HUES64 (cell line): ENCODE results near the gene PRMT1.
A peak's percentile ranks its signal among the peaks of the same experiment; 100 is the strongest.

Experiments
- H3K27ac ChIP-seq: 2 replicates; pipeline ENCODE4 v1.7.0; 2013; ENCODE audit warnings: low read depth, low read length, inconsistent platforms
- H3K27me3 ChIP-seq: 2 replicates; pipeline ENCODE4 v1.6.1; 2013; ENCODE audit warnings: mild to moderate bottlenecking, low read length; ENCODE audit not compliant: insufficient read depth
- H3K36me3 ChIP-seq: 2 replicates; pipeline ENCODE4 v1.6.1; 2013; ENCODE audit warnings: mild to moderate bottlenecking, low read length; ENCODE audit not compliant: insufficient read depth
- H3K4me1 ChIP-seq: 2 replicates; pipeline ENCODE4 v1.6.1; 2013; ENCODE audit warnings: mild to moderate bottlenecking, low read length, moderate library complexity; ENCODE audit not compliant: insufficient read depth
- H3K4me3 ChIP-seq: 2 replicates; pipeline ENCODE4 v1.5.1; 2013; ENCODE audit warnings: mild to moderate bottlenecking, low read length, moderate library complexity
- H3K9ac ChIP-seq: 2 replicates; pipeline ENCODE4 v1.6.1; 2013; ENCODE audit warnings: mild to moderate bottlenecking, low read depth, low read length
- H3K9me3 ChIP-seq: 2 replicates; pipeline ENCODE4 v1.6.1; 2013; ENCODE audit warnings: low read depth, low read length; ENCODE audit not compliant: insufficient read depth
- WGBS: fragments of 150-250, 120-280 bp; methylation state at CpG from one replicate; pipeline ENCODE4 v1.1.7; 2013; ENCODE audit warnings: missing lambda C conversion rate; 5-methylcytosine and 5-hydroxymethylcytosine counted together

PRMT1 gene

DNA sequence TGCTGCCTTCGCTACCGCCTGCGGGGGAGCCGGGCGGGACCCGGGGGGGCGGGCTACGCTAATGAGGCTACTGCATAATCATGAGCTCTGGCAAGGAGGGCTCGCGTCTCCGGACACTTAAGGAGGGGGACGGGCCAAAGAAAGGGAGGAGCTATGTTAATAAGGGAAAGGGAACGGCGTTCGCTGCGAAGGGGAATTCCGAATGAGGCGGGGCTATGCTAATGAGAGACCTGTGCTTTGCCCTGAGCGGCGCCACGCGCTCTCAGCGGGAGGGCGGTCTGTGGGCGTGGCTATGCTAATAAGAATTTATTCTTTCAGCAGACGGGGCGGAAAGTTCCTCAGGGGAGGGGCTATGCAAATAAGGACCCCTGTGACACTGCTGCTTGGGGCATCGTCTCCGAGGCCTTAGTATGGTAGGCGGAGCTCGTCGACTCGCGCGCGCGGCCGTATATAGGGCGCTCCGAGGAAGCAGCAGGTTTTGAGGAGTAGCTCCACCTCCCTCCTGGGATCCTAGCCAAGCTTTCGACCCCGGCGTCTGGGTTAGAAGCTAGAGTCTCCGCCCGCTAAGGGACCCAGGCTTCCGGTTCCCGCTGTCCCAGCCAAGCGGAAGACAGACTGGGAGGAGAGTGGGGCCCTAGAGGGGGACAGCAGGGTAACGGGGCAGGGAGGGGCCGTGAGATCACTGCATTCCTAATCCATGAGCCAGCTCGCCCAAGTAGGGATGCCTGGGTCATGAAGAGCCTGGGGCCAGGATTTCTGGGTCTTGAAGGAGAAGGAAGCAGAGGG, 36.8 kb upstream of the PRMT1 start, which contains the start of gene RRAS:
RRAS (minus strand) TSS at position 31 of the 786 bp plus-strand sequence. CDS start 45 bp downstream, outside the sequence.
- Histone ChIP-seq H3K36me3 (peaks cover 7% of the 10 kb centered on the region; the same call in 1 of the 2 replicates), H3K9ac (peak within 1 kb of the TSS; percentile 96), H3K27me3 (no peaks in the 10 kb centered on the region), H3K9me3 (no peaks in the 10 kb centered on the region), H3K27ac (peak within 1 kb of the TSS; percentile 98), H3K4me3 (peak within 1 kb of the TSS; percentile 68), H3K4me1 (peaks cover 13% of the 10 kb centered on the region)
- under 1% methylated on average over 51 of the region's 51 CpGs for WGBS

DNA sequence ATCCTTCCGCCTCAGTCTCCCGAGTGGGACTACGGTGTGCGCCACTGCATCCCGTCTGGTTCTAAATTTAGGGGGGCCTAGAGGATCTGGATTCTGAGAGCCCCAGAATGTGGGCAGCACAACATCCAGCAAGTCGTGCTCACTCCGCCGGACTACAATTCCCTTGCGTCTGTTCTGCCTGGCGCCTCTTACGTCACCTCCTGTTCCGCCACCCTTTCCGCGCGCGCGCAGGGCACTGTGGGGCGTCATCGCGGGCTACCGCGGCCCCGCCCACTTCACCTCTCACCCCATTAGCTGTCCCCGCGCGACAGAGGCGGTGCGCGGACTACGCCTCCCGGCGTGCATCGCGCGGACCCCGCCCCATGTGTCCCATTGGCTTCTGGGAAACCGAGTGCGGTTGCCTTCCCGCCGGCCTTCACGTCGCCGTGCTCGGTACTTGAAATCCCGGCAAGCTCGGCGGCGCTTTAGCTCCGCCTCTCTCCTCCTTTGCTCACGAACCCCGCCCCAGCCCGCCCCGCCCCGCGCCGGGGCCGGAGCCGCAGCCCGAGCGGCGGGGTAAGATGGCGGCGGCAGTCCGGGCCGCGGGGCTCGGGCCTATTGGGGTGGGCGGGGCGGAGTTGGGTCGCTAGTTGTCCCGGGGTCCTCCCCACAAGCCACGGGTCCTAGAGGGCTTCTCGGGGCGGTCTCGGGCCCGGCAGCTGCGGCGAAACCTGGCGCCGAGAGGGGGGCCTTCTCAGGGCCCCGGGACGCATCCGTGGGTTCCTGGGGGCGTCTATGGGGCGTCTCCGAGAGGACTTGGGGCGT, 35.2 kb upstream of the PRMT1 start, which contains the start of gene SCAF1:
SCAF1 (plus strand) TSS at position 522 of the 804 bp plus-strand sequence. CDS start 2,818 bp downstream, outside the sequence.
- Histone ChIP-seq H3K9ac (peak within 1 kb of the TSS; percentile 96), H3K27ac (peak within 1 kb of the TSS; percentile 98), H3K4me3 (peak within 1 kb of the TSS; percentile 76), H3K4me1 (peaks cover 13% of the 10 kb centered on the region), H3K36me3 (peaks cover 21% of the 10 kb centered on the region), H3K27me3 (no peaks in the 10 kb centered on the region), H3K9me3 (no peaks in the 10 kb centered on the region)
- under 1% methylated on average over 87 of the region's 87 CpGs for WGBS

DNA sequence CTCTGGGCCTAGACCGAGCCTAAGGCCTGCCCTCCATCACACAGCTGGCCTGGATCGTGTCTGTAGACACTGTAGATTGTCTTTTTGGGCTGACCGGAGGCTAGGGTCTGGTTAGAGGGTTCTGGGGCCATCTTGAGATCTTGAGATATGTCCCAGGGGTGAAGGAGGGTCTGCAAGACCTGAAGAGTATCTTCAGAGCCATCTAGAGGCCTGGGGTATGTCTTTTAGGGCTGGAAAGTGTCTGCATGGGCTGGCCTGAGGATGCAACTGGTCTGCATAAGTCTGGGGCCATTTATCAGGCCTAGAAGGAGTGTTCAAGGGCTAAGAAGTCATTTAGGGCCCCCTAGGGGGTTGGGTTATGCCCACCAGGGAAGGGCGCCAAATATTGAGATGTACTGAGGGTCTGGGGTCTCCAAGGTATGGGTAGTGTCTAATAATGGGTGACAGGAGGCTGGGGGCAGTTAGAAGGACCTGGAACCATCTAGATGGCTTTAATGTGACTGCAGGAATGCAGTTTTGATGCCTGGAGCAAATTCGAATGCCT, 34.5 kb upstream of the PRMT1 start:
- Histone ChIP-seq H3K4me1 (peaks cover 13% of the 10 kb centered on the region), H3K9me3 (no peaks in the 10 kb centered on the region), H3K9ac (peak overlapping the region; percentile 94), H3K36me3 (peaks cover 28% of the 10 kb centered on the region), H3K27me3 (no peaks in the 10 kb centered on the region), H3K4me3 (peak overlapping the region; percentile 76), H3K27ac (peak overlapping the region; percentile 86)
- WGBS, result 12% methylated on average over 5 of the region's 5 CpGs

DNA sequence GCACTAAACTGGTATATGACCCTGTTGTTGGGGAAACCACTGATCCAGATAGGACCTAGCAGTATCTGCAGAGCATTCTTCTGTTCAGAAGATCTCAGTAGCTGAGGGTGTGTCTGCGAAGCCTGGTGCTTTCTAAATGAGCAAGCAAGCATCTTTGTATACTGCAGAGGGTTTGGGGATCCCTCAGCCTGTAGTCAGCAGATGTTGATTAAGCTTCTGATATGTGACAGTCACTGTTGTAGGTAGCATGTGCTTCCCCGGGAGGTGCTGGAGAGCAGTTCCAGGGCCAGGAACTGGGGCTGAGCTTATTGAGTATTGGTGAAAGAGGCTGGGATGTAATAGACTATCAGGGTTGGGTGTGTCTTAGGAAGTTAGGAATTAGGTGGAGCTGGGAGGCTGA, 33.6 kb upstream of the PRMT1 start:
- no peak overlapping the region for H3K27ac ChIP-seq
- H3K9ac ChIP-seq, result no peak overlapping the region
- H3K36me3 ChIP-seq, result peaks cover 35% of the 10 kb centered on the region
- 91% methylated on average over 2 of the region's 2 CpGs for WGBS
- no peaks in the 10 kb centered on the region for H3K9me3 ChIP-seq
- H3K27me3 ChIP-seq, result no peaks in the 10 kb centered on the region
- H3K4me3 ChIP-seq, result peak overlapping the region; percentile 76
- H3K4me1 ChIP-seq, result peaks cover 11% of the 10 kb centered on the region

DNA sequence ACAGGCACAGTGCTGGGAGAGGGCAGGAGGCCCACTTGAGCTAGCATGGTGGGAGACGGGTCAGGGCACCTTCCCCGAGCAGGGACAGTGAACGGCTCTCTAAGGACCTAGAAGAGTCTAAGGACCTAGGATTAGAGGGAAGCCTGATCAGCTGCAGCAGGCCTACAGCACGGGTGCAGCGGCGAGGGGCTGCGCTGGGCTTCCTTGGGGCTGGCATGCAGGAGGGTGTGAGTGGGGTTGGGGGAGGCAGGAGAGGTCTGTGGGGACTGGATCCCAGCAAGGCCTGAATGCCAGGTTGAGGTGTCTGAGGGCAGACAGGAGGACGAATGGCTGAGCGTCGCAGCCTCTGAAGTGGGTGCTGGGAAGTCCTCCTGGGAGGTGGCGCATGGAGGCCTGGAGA, 31.5 kb upstream of the PRMT1 start:
- WGBS, result 97% methylated on average over 11 of the region's 11 CpGs

DNA sequence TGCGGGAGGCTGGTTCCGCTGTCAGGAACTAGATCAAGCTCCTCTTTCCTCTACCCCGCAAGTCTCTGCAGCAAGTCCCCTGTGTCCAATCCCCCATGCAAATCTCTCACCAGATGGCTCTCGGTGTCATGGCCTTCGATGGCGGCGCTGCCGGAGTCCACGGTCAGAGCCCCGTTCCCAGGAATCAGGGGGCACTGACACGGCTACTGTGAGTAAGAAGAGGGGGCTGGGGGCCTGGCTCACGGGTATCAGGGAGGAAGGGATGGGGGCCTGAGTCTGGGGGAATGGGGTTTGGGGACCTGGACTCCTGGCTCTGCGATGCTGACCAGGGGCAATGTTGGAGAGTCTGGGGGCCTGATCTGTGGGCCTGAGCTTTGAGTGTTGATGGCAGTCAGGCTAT, 31.1 kb upstream of the PRMT1 start:
- Histone ChIP-seq H3K9ac (no peak overlapping the region), H3K27me3 (no peaks in the 10 kb centered on the region), H3K9me3 (no peaks in the 10 kb centered on the region), H3K36me3 (peaks cover 54% of the 10 kb centered on the region), H3K27ac (no peak overlapping the region), H3K4me1 (peaks cover 8% of the 10 kb centered on the region), H3K4me3 (no peak overlapping the region)
- WGBS, result 95% methylated on average over 13 of the region's 13 CpGs

More for the DNA sequence above, 31.5 kb upstream of the PRMT1 start:
- H3K9me3 ChIP-seq, result no peaks in the 10 kb centered on the region
- H3K36me3 ChIP-seq, result peaks cover 53% of the 10 kb centered on the region
- peaks cover 8% of the 10 kb centered on the region for H3K4me1 ChIP-seq
- H3K27me3 ChIP-seq, result no peaks in the 10 kb centered on the region
- no peak overlapping the region for H3K4me3 ChIP-seq
- no peak overlapping the region for H3K9ac ChIP-seq
- H3K27ac ChIP-seq, result no peak overlapping the region

DNA sequence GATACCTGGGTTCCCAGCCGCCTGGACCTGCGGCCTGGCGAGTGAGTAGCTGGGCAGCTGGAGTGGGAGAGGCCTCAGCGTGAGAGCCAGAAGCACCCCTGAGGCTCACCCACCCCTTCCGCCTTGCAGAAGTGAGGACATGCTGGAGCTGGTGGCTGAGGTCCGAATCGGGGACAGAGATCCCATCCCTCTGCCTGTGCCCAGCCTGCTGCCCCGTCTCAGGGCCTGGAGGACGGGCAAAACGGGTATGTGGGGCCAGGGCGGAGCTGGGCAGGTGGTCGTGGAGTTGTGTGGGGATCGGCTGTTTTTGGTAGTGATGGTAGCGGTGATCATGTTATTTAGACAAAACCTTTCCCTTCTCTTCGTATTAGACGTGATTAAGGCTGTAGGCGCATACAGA, 30.5 kb upstream of the PRMT1 start:
- WGBS, result 94% methylated on average over 17 of the region's 17 CpGs
- H3K27ac ChIP-seq, result no peak overlapping the region
- H3K27me3 ChIP-seq, result no peaks in the 10 kb centered on the region
- H3K36me3 ChIP-seq, result peaks cover 59% of the 10 kb centered on the region
- peaks cover 8% of the 10 kb centered on the region for H3K4me1 ChIP-seq
- no peaks in the 10 kb centered on the region for H3K9me3 ChIP-seq
- H3K9ac ChIP-seq, result no peak overlapping the region
- no peak overlapping the region for H3K4me3 ChIP-seq

DNA sequence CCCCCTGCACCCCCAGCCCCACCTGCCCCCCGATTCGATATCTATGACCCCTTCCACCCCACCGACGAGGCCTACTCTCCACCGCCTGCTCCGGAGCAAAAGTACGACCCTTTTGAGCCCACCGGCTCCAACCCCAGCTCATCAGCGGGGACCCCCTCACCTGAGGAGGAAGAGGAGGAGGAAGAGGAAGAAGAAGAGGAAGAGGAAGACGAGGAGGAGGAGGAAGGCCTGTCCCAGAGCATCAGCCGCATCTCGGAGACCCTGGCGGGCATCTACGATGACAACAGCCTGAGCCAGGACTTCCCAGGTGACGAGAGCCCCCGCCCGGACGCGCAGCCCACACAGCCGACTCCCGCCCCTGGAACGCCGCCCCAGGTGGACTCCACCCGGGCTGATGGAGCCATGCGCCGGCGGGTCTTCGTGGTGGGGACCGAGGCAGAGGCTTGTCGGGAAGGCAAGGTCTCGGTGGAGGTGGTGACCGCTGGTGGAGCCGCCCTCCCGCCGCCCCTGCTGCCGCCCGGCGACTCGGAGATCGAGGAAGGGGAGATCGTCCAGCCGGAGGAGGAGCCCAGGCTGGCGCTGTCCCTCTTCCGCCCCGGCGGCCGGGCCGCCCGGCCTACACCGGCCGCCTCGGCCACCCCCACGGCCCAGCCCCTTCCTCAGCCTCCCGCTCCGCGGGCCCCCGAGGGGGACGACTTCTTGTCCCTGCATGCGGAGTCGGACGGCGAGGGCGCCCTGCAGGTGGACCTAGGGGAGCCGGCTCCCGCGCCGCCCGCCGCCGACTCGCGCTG, 25.8 kb upstream of the PRMT1 start:
- Histone ChIP-seq H3K9ac (no peak overlapping the region), H3K36me3 (peaks cover 82% of the 10 kb centered on the region), H3K9me3 (no peaks in the 10 kb centered on the region), H3K27me3 (no peaks in the 10 kb centered on the region), H3K4me1 (no peaks in the 10 kb centered on the region), H3K4me3 (no peak overlapping the region), H3K27ac (no peak overlapping the region)
- 96% methylated on average over 72 of the region's 72 CpGs for WGBS

DNA sequence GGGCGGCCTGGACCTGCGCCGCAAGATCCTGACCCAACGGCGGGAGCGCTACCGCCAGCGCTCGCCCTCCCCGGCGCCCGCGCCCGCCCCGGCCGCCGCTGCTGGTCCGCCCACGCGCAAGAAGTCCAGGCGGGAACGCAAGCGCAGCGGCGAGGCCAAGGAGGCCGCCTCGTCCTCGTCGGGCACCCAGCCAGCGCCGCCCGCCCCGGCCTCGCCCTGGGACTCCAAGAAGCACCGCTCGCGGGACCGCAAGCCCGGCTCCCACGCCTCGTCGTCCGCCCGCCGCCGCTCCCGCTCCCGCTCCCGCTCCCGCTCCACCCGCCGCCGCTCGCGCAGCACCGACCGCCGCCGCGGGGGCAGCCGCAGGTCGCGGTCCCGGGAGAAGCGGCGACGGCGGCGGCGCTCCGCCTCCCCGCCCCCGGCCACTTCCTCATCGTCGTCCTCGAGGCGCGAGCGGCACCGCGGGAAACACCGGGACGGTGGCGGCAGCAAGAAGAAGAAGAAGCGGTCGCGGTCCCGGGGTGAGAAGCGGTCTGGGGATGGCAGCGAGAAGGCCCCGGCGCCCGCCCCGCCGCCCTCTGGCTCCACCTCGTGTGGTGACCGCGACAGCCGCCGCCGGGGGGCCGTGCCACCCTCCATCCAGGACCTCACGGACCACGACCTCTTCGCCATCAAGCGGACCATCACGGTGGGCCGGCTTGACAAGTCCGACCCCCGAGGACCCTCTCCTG, 25.1 kb upstream of the PRMT1 start:
- Histone ChIP-seq H3K36me3 (peaks cover 82% of the 10 kb centered on the region), H3K27ac (no peak overlapping the region), H3K4me3 (no peak overlapping the region), H3K9ac (no peak overlapping the region), H3K27me3 (no peaks in the 10 kb centered on the region), H3K9me3 (no peaks in the 10 kb centered on the region), H3K4me1 (no peaks in the 10 kb centered on the region)
- WGBS, result 97% methylated on average over 110 of the region's 110 CpGs
